GM12878 (cell line): ENCODE results near the gene EPN1. TPM values are rescaled to one million over a fixed set of nuclear protein-coding genes. Genes with fewer than 3 reads are reported as not detected.

ENCODE experiments used
- ATAC-seq: fragments of 200-7000 bp; cut with Tn5 transposase; 3 replicates; pipeline ENCODE4 v1.9.1; 2020; ENCODE audit warnings: mild to moderate bottlenecking, moderate library complexity
- BruUV-seq: library from RNA; stranded (reverse); fragments of 400-500 nt; replicated peaks from 2 replicates; lab custom pipeline; 2021; lab: Mats Ljungman, UMichigan
- CTCF ChIA-PET: fragments of 300-600 bp; sonication (Branson Sonifier 250); formaldehyde crosslinking; extraction: SDS; loops from one replicate; lab custom pipeline; 2021; ENCODE audit warnings: inconsistent platforms; lab: Yijun Ruan, JAX
- POLR2A ChIA-PET: fragments of 350-600 bp; formaldehyde crosslinking; extraction: SDS; loops from one replicate; lab custom pipeline; 2021; ENCODE audit warnings: inconsistent platforms; lab: Charles Lee
- RAD21 ChIA-PET: fragments of 300-600 bp; sonication (Branson Sonifier 250); formaldehyde crosslinking; loops from one replicate; lab custom pipeline; 2023; ENCODE audit warnings: antibody characterized with exemption; ENCODE audit not compliant: unreplicated experiment; lab: Charles Lee
- SMC1A ChIA-PET: fragments of 300-600 bp; sonication (Branson Sonifier 250); formaldehyde crosslinking; loops from one replicate; lab custom pipeline; 2023; ENCODE audit not compliant: unreplicated experiment, uncharacterized antibody; lab: Charles Lee
- DNase-seq: peaks from one replicate; pipeline ENCODE4 v3.0.0-alpha.2; 2011; ENCODE audit warnings: low read depth, low spot score
- FAIRE-seq: peaks from 3 replicates; lab custom pipeline; 2011; peaks lifted over from hg19 to GRCh38; lab: Jason Lieb, UNC
- H2AFZ ChIP-seq: 2 replicates; pipeline ENCODE4 v1.6.0; 2011; ENCODE audit warnings: low read depth, low read length, control low read depth; ENCODE audit not compliant: control insufficient read depth
- H3K27ac ChIP-seq: 2 replicates; pipeline ENCODE4 v1.5.1; 2011; ENCODE audit warnings: control low read depth; ENCODE audit not compliant: control insufficient read depth, insufficient read depth
- H3K27me3 ChIP-seq, 2 experiments: replicated peaks in 1 of 2; 2 replicates each; pipeline versions ENCODE4 v1.6.0 to v1.6.1; 2011; ENCODE audit warnings: low read length in 1 of 2; ENCODE audit not compliant: control insufficient read depth in 2 of 2, insufficient read depth in 2 of 2
- H3K36me3 ChIP-seq, 2 experiments: 2 replicates each; pipeline ENCODE4 v1.5.1; 2011; ENCODE audit warnings: low read length in 1 of 2; ENCODE audit not compliant: control insufficient read depth in 2 of 2, insufficient read depth in 2 of 2
- H3K4me1 ChIP-seq: 2 replicates; pipeline ENCODE4 v1.6.1; 2011; ENCODE audit warnings: mild to moderate bottlenecking, low read length, moderate library complexity, mixed read lengths; ENCODE audit not compliant: control insufficient read depth, insufficient read depth
- H3K4me2 ChIP-seq: 2 replicates; pipeline ENCODE4 v1.6.0; 2011; ENCODE audit warnings: control low read depth; ENCODE audit not compliant: control insufficient read depth, insufficient read depth
- H3K4me3 ChIP-seq: fragments of 200-600 bp; sonication (generic); 2 replicates; pipeline ENCODE4 v1.5.1; 2016
- H3K79me2 ChIP-seq: 2 replicates; pipeline ENCODE4 v1.6.0; 2011; ENCODE audit warnings: low read length; ENCODE audit not compliant: control insufficient read depth, insufficient read depth
- H3K9ac ChIP-seq: 2 replicates; pipeline ENCODE4 v1.8.0; 2011; ENCODE audit warnings: low read length, control low read depth, mixed read lengths; ENCODE audit not compliant: control insufficient read depth, insufficient read depth
- H3K9me3 ChIP-seq: replicated peaks from 3 replicates; pipeline ENCODE4 v1.5.1; 2011; ENCODE audit warnings: mild to moderate bottlenecking, low read length; ENCODE audit not compliant: control insufficient read depth, insufficient read depth
- H4K20me1 ChIP-seq: 2 replicates; pipeline ENCODE4 v1.6.0; 2011; ENCODE audit not compliant: control insufficient read depth, insufficient read depth
- ATF2 ChIP-seq: IDR thresholded peaks from 2 replicates; pipeline ENCODE4 v1.6.1; 2012; ENCODE audit warnings: low read length, inconsistent platforms
- BCL11A ChIP-seq: IDR thresholded peaks from 2 replicates; pipeline ENCODE4 v1.6.1; 2011; ENCODE audit warnings: low read depth, low read length
- BHLHE40 ChIP-seq, 2 experiments: fragments of 450-650 bp in 1 of 2; IDR thresholded peaks; 2 replicates each; pipeline ENCODE4 v1.6.1; 2011 to 2017; ENCODE audit warnings: low read depth in 2 of 2, borderline replicate concordance in 1 of 2, improper control_type of control experiment in 1 of 2, low read length in 1 of 2, mild to moderate bottlenecking in 1 of 2
- CHD1 ChIP-seq: IDR thresholded peaks from 2 replicates; pipeline ENCODE4 v1.6.1; 2012; ENCODE audit warnings: low read depth, low read length, improper control_type of control experiment
- CHD2 ChIP-seq: IDR thresholded peaks from 2 replicates; pipeline ENCODE4 v1.6.1; 2011; ENCODE audit warnings: low read depth, low read length, improper control_type of control experiment, borderline replicate concordance
- FOS ChIP-seq: IDR thresholded peaks from 3 replicates; pipeline ENCODE4 v1.6.1; 2011; ENCODE audit warnings: borderline replicate concordance; ENCODE audit not compliant: insufficient read length; ENCODE audit errors: extremely low read depth
- IRF3 ChIP-seq: fragments of 450-650 bp; IDR thresholded peaks from 2 replicates; pipeline ENCODE4 v1.6.1; 2014; ENCODE audit warnings: mild to moderate bottlenecking
- NFYB ChIP-seq: IDR thresholded peaks from 2 replicates; pipeline ENCODE4 v1.6.1; 2011; ENCODE audit warnings: low read depth, mild to moderate bottlenecking, low read length, improper control_type of control experiment, moderate library complexity; ENCODE audit not compliant: insufficient read depth
- NR2F1 ChIP-seq: fragments of 450-650 bp; conservative IDR thresholded peaks from 2 replicates; pipeline ENCODE4 v1.6.1; 2017; ENCODE audit warnings: mild to moderate bottlenecking
- RB1 ChIP-seq: fragments of 450-650 bp; formaldehyde crosslinking; IDR thresholded peaks from 2 replicates; pipeline ENCODE4 v1.6.1; 2017; ENCODE audit warnings: mild to moderate bottlenecking, borderline replicate concordance
- WGBS: methylation state at CpG from one replicate; pipeline ENCODE4 v1.1.6; 2016; ENCODE audit warnings: low lambda C conversion rate; ENCODE audit not compliant: insufficient replicate concordance, insufficient coverage; ENCODE audit errors: missing lambda C conversion rate; 5-methylcytosine and 5-hydroxymethylcytosine counted together
- in situ Hi-C: fragments of 300-500 bp; cut with MboI; formaldehyde crosslinking; loops from 9 replicates; pipeline ENCODE4 v1.14.3; 2018; ENCODE audit warnings: mixed read lengths
- intact Hi-C: fragments of 100-400 bp; cut with micrococcal nuclease; formaldehyde crosslinking; loops from one replicate; pipeline ENCODE4 v1.14.2; 2022; ENCODE audit not compliant: unreplicated experiment
- polyA plus RNA-seq, 11 experiments: library from polyadenylated mRNA; depleted of rRNA in 4 of 11; unstranded in 6 of 11; stranded (reverse) in 5 of 11; fragments of >200 nt; fragmentation: Nextera tagmentation in 4 of 11; fragmentation: Illumina TruSeq in 1 of 11; extraction: Ambion mirVana in 4 of 11; extraction: Trizol in 1 of 11; gene quantifications; 1 replicate in 1 of 11; 2 replicates in 10 of 11; pipeline versions ENCODE4 v1.2.1 to v1.2.3, GENCODE V29; 2011 to 2016; ENCODE audit warnings: inconsistent platforms in 2 of 11, missing spikeins in 2 of 11, low read depth in 1 of 11
- total RNA-seq, 4 experiments: library from RNA; depleted of rRNA in 3 of 4; stranded (reverse); fragments of >200 nt in 3 of 4; fragmentation: Illumina TruSeq in 1 of 4; extraction: Trizol in 1 of 4; gene quantifications; 2 replicates each; pipeline versions ENCODE4 v1.2.1 to v1.2.3, GENCODE V29; 2013 to 2021
- TF ChIP-seq, protein P1 (sequence below): fragments of 150-350 bp; IDR thresholded peaks from 2 replicates; pipeline ENCODE4 v1.6.1; 2016; ENCODE audit warnings: low read depth, low read length

EPN1 gene
- total and polyA plus RNA-seq, 10 of the 15 experiments (the other 5 are each of a cell fraction or from before 2014, with no cell fraction given), result 0.11 to 88.5 (median 10.6) TPM

- no peak for TF ChIP-seq BCL11A
- no peak for TF ChIP-seq BHLHE40 (IDR thresholded peaks at IDR 0.05; ENCODE audit: borderline replicate concordance in 1 of 2, low read depth in 2 of 2, low read length in 1 of 2)
Measured at GRCh38 chr19:55640043-55640576, 34.9 kb upstream of the EPN1 start (continued).

DNA sequence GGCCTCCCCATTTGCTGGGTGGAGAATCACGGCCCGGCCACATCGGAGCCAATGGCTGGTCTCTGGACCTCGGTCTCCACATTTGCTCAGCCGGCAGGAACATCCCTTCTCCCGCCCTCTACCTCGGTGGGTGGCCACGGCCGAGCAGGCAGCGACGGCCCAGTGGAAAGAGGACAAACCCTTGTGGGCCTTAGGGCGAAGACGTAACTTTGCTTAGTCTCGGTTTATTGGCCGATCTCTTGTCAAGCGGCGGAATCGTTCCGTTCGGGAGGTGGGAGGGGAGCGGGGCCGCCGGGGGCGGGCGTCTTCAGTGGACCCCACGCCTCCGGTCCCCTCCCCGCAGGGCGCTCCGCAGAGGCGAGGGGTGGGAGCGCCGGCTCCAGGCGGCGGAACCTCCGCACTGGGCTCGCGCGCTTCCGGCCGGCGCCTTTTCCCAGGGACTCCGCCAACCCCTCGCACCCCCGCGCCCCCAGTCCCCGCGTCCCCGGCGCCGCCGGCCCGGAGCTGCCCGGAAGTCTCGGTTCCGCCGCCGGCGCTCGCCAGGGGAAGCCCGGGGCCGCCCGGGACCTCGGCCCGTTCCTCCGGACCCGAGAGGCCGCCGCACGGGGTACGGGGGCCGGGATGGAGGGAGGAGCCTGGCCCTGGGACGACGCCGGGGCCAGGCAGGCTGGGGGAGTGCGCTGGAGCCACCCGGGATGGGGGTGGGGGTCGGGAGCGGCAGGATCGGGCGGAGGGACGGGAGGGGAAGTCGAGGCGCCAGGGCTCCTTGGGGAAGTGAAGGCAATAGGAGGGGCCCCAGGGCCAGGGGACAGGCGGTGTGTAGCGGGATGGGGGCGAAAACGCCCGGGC, 34.2 kb upstream of the EPN1 start, which contains the start of gene ZNF580:
TSS of gene ZNF580 (plus strand) at position 426 of the 849 bp plus-strand sequence. CDS start 1,507 bp downstream, outside the sequence.
- BruUV-seq, result no TSS peak
- H3K9ac ChIP-seq, result peak within 1 kb of the TSS; percentile 86
- in situ Hi-C loops, result no loop called here
- peak within 1 kb of the TSS; percentile 39; the same call in 1 of the 2 replicates for H2AFZ ChIP-seq
- under 1% methylated on average over 64 of the region's 89 CpGs for WGBS
- peak within 1 kb of the TSS; percentile 64 for H3K27ac ChIP-seq
- ATAC-seq (peak; percentile 48), FAIRE-seq (no peak), DNase-seq (no peak)
- peaks cover 68% of the 10 kb centered on the region for H3K79me2 ChIP-seq
- H3K4me1 ChIP-seq, result peaks cover 43% of the 10 kb centered on the region
- ChIA-PET POLR2A (interaction anchor here (0.6 to 2.1 kb wide), 4 partner anchors 9 to 1314 kb away, joined by 3 to 6 read pairs (median 5); no protein-coding TSS in a partner anchor), RAD21 (no interaction called here), CTCF (no interaction called here), SMC1A (no interaction called here)
- H3K9me3 ChIP-seq, result no peaks in the 10 kb centered on the region
- H3K4me3 ChIP-seq, result peak within 1 kb of the TSS; percentile 95
- intact Hi-C loops, result loop anchor here (5.0 kb wide), 2 partner anchors 36 to 38 kb away; partner anchors contain the start of genes EPN1 and ZNF524
- H3K36me3 ChIP-seq, result 0 out of 4 replicates have a peak, but pooled peaks cover 0 to 2% of the 10 kb centered on the region in 2 experiments
- peak within 1 kb of the TSS; percentile 97 for H3K4me2 ChIP-seq
- H3K27me3 ChIP-seq, result no peaks in the 10 kb centered on the region
- H4K20me1 ChIP-seq, result no peaks in the 10 kb centered on the region
- TF ChIP-seq FOS (no peak), RB1 (no peak), ATF2 (no peak), NFYB (no peak), CHD2 (0 out of 2 replicates have a peak, but pooled peaks have one; percentile 13), NR2F1 (0 out of 2 replicates have a peak, but pooled peaks have one; percentile 22), CHD1 (no peak), BHLHE40 (IDR thresholded peaks at IDR 0.05; ENCODE audit: borderline replicate concordance in 1 of 2, low read depth in 2 of 2, low read length in 1 of 2) (peak in 1 of 2 experiments; percentile 56; a peak in 1 of 4 replicates), IRF3 (no peak)
- TF ChIP-seq, protein P1, sequence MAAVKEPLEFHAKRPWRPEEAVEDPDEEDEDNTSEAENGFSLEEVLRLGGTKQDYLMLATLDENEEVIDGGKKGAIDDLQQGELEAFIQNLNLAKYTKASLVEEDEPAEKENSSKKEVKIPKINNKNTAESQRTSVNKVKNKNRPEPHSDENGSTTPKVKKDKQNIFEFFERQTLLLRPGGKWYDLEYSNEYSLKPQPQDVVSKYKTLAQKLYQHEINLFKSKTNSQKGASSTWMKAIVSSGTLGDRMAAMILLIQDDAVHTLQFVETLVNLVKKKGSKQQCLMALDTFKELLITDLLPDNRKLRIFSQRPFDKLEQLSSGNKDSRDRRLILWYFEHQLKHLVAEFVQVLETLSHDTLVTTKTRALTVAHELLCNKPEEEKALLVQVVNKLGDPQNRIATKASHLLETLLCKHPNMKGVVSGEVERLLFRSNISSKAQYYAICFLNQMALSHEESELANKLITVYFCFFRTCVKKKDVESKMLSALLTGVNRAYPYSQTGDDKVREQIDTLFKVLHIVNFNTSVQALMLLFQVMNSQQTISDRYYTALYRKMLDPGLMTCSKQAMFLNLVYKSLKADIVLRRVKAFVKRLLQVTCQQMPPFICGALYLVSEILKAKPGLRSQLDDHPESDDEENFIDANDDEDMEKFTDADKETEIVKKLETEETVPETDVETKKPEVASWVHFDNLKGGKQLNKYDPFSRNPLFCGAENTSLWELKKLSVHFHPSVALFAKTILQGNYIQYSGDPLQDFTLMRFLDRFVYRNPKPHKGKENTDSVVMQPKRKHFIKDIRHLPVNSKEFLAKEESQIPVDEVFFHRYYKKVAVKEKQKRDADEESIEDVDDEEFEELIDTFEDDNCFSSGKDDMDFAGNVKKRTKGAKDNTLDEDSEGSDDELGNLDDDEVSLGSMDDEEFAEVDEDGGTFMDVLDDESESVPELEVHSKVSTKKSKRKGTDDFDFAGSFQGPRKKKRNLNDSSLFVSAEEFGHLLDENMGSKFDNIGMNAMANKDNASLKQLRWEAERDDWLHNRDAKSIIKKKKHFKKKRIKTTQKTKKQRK, result no peak
